Loucy (cell line): ENCODE results near the gene SUSD3.

Experiments used
- EZH2phosphoT487 ChIP-seq: fragments of 200-600 bp; IDR thresholded peaks from 2 replicates; pipeline ENCODE4 v1.6.1; 2018; ENCODE audit warnings: antibody characterized with exemption, mild to moderate bottlenecking, moderate library complexity, borderline replicate concordance
- TF ChIP-seq, protein P1 (sequence below): fragments of 200-600 bp; sonication (generic); conservative IDR thresholded peaks from 2 replicates; pipeline ENCODE4 v1.5.1; 2014; ENCODE audit warnings: mild to moderate bottlenecking, antibody characterized with exemption, low read length

DNA sequence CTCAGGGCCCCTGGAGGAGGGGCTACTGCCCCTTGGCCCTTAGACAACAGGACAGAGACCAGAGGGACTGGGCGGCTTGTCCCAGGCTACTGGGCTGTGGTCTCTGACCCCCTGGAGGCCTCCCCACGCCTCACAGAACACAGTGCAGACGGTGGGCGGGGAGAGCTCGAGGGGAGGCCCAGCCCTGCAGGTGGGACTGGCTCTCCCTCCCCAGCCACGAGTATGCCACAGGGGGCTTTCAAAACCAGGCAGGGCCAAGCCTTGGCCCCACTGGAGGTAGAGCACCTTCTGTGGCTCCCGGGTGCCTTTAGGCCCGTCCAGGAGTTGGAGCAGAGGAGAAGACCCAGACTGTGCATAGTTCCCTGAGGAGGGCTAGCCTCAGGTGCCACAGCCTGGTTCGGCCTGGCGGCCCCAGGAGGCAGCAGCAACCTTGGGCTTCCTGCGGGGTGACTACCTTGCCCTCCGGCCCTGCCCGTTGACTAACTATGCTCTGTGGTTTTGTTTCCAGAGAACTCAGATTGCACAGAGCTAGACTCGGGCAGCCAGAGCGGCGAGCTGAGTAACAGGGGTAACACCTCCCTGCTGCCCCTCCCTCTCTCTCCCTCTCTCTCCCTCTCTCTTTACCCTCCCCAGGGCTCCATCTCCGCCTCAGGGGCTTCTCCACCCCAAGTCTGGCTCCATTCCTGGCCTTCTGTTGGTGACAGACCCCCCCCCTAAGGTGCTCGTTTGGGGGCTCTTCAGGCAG lies 53.0 kb downstream of the SUSD3 start:
- TF ChIP-seq, protein P1, sequence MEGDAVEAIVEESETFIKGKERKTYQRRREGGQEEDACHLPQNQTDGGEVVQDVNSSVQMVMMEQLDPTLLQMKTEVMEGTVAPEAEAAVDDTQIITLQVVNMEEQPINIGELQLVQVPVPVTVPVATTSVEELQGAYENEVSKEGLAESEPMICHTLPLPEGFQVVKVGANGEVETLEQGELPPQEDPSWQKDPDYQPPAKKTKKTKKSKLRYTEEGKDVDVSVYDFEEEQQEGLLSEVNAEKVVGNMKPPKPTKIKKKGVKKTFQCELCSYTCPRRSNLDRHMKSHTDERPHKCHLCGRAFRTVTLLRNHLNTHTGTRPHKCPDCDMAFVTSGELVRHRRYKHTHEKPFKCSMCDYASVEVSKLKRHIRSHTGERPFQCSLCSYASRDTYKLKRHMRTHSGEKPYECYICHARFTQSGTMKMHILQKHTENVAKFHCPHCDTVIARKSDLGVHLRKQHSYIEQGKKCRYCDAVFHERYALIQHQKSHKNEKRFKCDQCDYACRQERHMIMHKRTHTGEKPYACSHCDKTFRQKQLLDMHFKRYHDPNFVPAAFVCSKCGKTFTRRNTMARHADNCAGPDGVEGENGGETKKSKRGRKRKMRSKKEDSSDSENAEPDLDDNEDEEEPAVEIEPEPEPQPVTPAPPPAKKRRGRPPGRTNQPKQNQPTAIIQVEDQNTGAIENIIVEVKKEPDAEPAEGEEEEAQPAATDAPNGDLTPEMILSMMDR = no peak
- TF ChIP-seq EZH2phosphoT487 = no peak
